Measurements from ENCODE around the gene PREX1. TPM values are rescaled to one million over a fixed set of nuclear protein-coding genes. Genes with fewer than 3 reads are reported as not detected.

PREX1 gene
- total and polyA plus RNA-seq, 10 donors, result 36.7 to 279 (median 157) TPM

GRCh38 chr20:48800177-48800576 is 27.6 kb downstream of the PREX1 start:
- Histone ChIP-seq H3K27me3 (replicated peaks in 1 of 7) (no peaks in the 10 kb centered on the region), H3K9me3 (no peaks in the 10 kb centered on the region), H3K4me3 (no peak overlapping the region), H3K36me3 (peaks cover 0 to 24% (median 0%) of the 10 kb centered on the region in 6 donors), H3K27ac (peak overlapping the region in 2 of 8 donors; percentile 73 to 76), H3K4me1 (peaks cover 26 to 100% (median 88%) of the 10 kb centered on the region in 6 donors)
- intact Hi-C loops (cut with DNase I; ENCODE audit: low total_unique reads), result no loop called here
- WGBS, 5 donors, result 69 to 82% (median 75%) methylated on average over 4 of the region's 4 CpGs
- DNase-seq, result no peak
- TF ChIP-seq POLR2AphosphoS5 (IDR thresholded peaks at IDR 0.05), result no peak
- no peak for TF ChIP-seq CTCF (IDR thresholded peaks at IDR 0.05 in 8 of 11, conservative IDR thresholded peaks at IDR 0.05 in 3 of 11)
- TF ChIP-seq POLR2A (IDR thresholded peaks at IDR 0.05), result no peak

- H3K4me3 ChIP-seq, result no peak overlapping the region
- H3K9me3 ChIP-seq, result no peaks in the 10 kb centered on the region
- H3K4me1 ChIP-seq, result peaks cover 31 to 100% (median 90%) of the 10 kb centered on the region in 6 donors
- no peaks in the 10 kb centered on the region for H3K27me3 ChIP-seq (replicated peaks in 1 of 7)
- intact Hi-C loops (cut with DNase I; ENCODE audit: low total_unique reads), result no loop called here
- TF ChIP-seq POLR2A (IDR thresholded peaks at IDR 0.05) (no peak), CTCF (IDR thresholded peaks at IDR 0.05 in 8 of 11, conservative IDR thresholded peaks at IDR 0.05 in 3 of 11) (no peak), POLR2AphosphoS5 (IDR thresholded peaks at IDR 0.05) (peak in 2 of 3 donors; percentile 11 to 28)
- DNase-seq, result peak; percentile 51
- H3K27ac ChIP-seq, result peak overlapping the region in 3 of 8 donors; percentile 6 to 76 (median 73)
- peaks cover 0 to 19% (median 0%) of the 10 kb centered on the region in 6 donors for H3K36me3 ChIP-seq
- WGBS, 5 donors, result 76 to 82% (median 77%) methylated on average over 12 of the region's 12 CpGs
Measured at GRCh38 chr20:48799328-48800105, 28.3 kb downstream of the PREX1 start.

- intact Hi-C loops (cut with DNase I; ENCODE audit: low total_unique reads), result no loop called here
- 72 to 85% (median 76%) methylated on average over 11 of the region's 11 CpGs for WGBS, 5 donors
- peaks cover 31 to 100% (median 84%) of the 10 kb centered on the region in 6 donors for H3K4me1 ChIP-seq
- peak overlapping the region in 6 of 8 donors; percentile 3 to 76 (median 64) for H3K27ac ChIP-seq
- DNase-seq, result peak; percentile 54
- H3K36me3 ChIP-seq, result peaks cover 0 to 10% (median 0%) of the 10 kb centered on the region in 6 donors
- no peaks in the 10 kb centered on the region for H3K27me3 ChIP-seq (replicated peaks in 1 of 7)
- no peaks in the 10 kb centered on the region for H3K9me3 ChIP-seq
- H3K4me3 ChIP-seq, result peak overlapping the region in 1 of 8 donors; percentile 35
- TF ChIP-seq CTCF (IDR thresholded peaks at IDR 0.05 in 8 of 11, conservative IDR thresholded peaks at IDR 0.05 in 3 of 11), result no peak
- TF ChIP-seq POLR2AphosphoS5 (IDR thresholded peaks at IDR 0.05), result no peak
Measured at GRCh38 chr20:48797850-48798747, 29.7 kb downstream of the PREX1 start.

All from spleen (tissue), 11 donors.